ENCODE results near the gene ECSCR. TPM values are rescaled to one million over a fixed set of nuclear protein-coding genes. Genes with fewer than 3 reads are reported as not detected.

ECSCR gene
- total and polyA plus RNA-seq, 2 of the 8 experiments (the other 6 are each of a cell fraction or from before 2014, with no cell fraction given), result 2.7 to 7.2 TPM

GRCh38 chr5:139453683-139454567 lies 8.6 kb downstream of the ECSCR start (continued):
- TF ChIP-seq CHD7 (IDR thresholded peaks at IDR 0.05; ENCODE audit: insufficient replicate concordance, low read length), result no peak
- no peak for TF ChIP-seq GTF2F1 (IDR thresholded peaks at IDR 0.05; ENCODE audit: borderline replicate concordance, low read depth, low read length)
- no peak for TF ChIP-seq ASH2L (IDR thresholded peaks at IDR 0.05; ENCODE audit: low read length)
